ENCODE measurements around the gene CETP. TPM values are rescaled to one million over a fixed set of nuclear protein-coding genes. Genes with fewer than 3 reads are reported as not detected.

CETP gene
- total RNA-seq, 6 experiments from 2014 or later: 0.62 to 11.8 (median 4.7) TPM

DNA sequence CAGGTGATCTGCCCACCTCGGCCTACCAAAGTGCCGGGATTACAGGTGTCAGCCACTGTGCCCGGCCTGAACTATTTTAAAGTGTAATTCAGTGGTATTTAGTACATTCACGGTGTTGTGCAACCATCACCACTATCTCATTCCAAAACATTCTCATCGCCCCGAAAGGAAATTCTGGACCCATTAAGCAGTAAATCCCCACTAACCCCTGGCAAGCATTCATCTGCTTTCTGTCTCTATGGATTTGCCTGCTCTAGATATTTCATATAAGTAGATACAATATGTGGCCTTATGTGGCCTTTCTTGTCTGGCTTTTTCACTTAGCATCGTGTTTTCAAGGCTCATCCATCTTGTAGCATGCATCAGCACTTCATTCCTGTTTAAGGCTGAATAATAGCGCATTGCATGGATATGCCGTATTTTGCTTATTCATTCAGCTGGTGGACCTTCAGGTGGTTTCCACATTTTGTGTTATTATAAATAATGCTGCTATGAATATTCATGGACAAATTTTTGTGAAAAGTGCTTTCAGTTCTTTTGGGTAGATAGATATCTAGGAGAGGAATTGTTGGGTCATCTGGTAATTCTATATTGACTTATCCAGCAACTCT is 38.2 kb upstream of the CETP start:
- WGBS (ENCODE audit: insufficient coverage, low coverage, low lambda C conversion rate, missing lambda C conversion rate): 47% methylated on average over 9 of the region's 9 CpGs
- no peak for DNase-seq
- peak in 3 of 4 donors; percentile 13 to 29 (median 19) for ATAC-seq

DNA sequence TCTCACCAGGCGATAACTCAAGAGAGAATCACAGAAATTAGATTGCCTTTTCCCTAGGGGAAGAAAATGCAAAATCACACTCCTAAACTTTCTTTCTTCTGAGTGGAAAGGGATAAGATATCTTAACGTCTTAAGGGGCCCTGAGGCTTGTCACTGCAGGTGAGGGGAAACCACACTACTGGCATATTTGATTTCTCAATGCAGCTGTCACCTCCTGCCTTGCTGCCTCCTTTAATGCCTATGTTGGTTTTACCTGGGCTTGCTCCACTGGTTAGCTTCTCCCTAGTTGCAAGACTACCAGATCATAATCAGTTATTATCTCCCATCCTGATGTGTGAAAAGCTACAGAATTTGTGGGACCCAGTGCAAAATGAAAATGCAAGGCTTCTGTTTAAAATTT is 34.3 kb upstream of the CETP start:
- H3K27me3 ChIP-seq: no peaks in the 10 kb centered on the region
- no peaks in the 10 kb centered on the region for H3K9me3 ChIP-seq
- no peak for DNase-seq
- TF ChIP-seq POLR2A (IDR thresholded peaks at IDR 0.05): no peak
- TF ChIP-seq, protein P1, sequence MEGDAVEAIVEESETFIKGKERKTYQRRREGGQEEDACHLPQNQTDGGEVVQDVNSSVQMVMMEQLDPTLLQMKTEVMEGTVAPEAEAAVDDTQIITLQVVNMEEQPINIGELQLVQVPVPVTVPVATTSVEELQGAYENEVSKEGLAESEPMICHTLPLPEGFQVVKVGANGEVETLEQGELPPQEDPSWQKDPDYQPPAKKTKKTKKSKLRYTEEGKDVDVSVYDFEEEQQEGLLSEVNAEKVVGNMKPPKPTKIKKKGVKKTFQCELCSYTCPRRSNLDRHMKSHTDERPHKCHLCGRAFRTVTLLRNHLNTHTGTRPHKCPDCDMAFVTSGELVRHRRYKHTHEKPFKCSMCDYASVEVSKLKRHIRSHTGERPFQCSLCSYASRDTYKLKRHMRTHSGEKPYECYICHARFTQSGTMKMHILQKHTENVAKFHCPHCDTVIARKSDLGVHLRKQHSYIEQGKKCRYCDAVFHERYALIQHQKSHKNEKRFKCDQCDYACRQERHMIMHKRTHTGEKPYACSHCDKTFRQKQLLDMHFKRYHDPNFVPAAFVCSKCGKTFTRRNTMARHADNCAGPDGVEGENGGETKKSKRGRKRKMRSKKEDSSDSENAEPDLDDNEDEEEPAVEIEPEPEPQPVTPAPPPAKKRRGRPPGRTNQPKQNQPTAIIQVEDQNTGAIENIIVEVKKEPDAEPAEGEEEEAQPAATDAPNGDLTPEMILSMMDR (IDR thresholded peaks at IDR 0.05): no peak
- H3K27ac ChIP-seq: no peak overlapping the region
- intact Hi-C loops (cut with DNase I): no loop called here
- ATAC-seq: no peak
- no peaks in the 10 kb centered on the region for H3K36me3 ChIP-seq
- H3K4me1 ChIP-seq: peaks cover 0 to 10% (median 5%) of the 10 kb centered on the region in 4 donors
- WGBS (ENCODE audit: insufficient coverage, low coverage, low lambda C conversion rate, missing lambda C conversion rate): 69% methylated on average over 2 of the region's 2 CpGs
- no peak overlapping the region for H3K4me3 ChIP-seq

More for the DNA sequence above, 38.2 kb upstream of the CETP start:
- intact Hi-C loops (cut with DNase I): no loop called here
- TF ChIP-seq, protein P1 (IDR thresholded peaks at IDR 0.05): no peak
- TF ChIP-seq POLR2A (IDR thresholded peaks at IDR 0.05): no peak
- Histone ChIP-seq H3K27me3 (no peaks in the 10 kb centered on the region), H3K4me3 (no peak overlapping the region), H3K9me3 (no peaks in the 10 kb centered on the region), H3K36me3 (no peaks in the 10 kb centered on the region), H3K27ac (peak overlapping the region in 2 of 3 donors; percentile 44 to 48), H3K4me1 (peaks cover 0 to 13% (median 5%) of the 10 kb centered on the region in 4 donors)

DNA sequence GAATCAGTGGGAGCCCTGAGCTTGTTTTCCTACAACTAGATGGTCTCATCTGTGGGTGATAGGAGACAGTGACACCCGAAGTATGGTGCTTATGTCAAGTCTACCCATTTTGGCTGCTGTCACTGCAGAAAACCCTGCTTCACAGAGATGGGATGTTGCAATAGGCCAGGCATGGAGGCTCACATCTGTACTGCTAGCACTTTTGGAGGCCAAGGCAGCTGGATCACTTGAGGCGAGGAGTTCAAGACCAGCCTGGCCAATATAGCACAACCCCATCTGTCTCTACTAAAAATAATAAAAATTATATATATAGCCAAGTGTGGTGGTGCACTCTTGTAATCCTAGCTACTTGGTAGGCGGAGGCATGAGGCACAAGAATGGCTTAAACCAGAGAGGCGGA is 32.1 kb upstream of the CETP start:
- Histone ChIP-seq H3K27ac (no peak overlapping the region), H3K4me1 (peaks cover 0 to 10% (median 2%) of the 10 kb centered on the region in 4 donors), H3K36me3 (no peaks in the 10 kb centered on the region), H3K9me3 (no peaks in the 10 kb centered on the region), H3K27me3 (no peaks in the 10 kb centered on the region), H3K4me3 (no peak overlapping the region)
- DNase-seq (no peak), ATAC-seq (no peak)
- intact Hi-C loops (cut with DNase I): no loop called here
- WGBS (ENCODE audit: insufficient coverage, low coverage, low lambda C conversion rate, missing lambda C conversion rate): 98% methylated on average over 4 of the region's 4 CpGs
- TF ChIP-seq, protein P1 (IDR thresholded peaks at IDR 0.05): no peak
- no peak for TF ChIP-seq POLR2A (IDR thresholded peaks at IDR 0.05)

DNA sequence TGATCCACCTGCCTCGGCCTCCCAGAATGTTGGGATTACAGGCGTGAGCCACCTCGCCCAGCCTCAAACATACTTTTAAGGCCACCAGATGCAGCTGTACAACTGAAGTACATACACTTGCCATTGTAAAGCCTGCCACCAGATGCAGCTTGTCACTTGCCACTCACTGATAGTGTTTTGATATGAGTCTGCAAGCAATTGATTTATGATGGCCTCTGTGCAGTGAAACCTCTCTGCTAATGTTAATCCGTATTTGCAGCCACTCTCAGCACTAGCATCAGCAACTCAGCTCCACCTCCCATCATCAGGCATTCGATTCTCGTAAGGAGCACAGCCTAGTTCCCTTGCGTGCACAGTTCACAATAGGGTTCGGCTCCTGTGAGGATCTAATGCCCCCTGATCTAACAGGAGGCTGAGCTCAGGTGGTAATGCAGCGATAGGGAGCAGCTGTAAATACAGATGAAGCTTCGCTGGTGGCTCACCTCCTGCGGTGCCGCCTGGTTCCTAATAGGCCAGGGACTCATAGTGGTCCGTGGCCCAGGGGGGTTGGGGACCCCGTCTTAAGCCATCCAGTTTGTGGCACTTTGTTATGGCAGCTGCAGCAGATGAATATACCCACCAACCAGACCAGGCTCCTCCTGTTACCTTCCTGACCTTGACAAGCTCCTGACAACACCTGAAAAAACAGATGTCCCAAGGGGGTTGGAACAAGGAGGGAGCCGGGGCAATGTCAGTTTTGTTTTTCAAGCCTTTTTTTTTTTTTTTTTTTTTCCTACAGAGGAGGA is 31.1 kb upstream of the CETP start:
- H3K36me3 ChIP-seq: peaks cover 0 to 10% (median 6%) of the 10 kb centered on the region in 4 donors
- DNase-seq: no peak
- H3K27me3 ChIP-seq: no peaks in the 10 kb centered on the region
- intact Hi-C loops (cut with DNase I): no loop called here
- H3K9me3 ChIP-seq: no peaks in the 10 kb centered on the region
- no peak for ATAC-seq
- 88% methylated on average over 9 of the region's 15 CpGs for whole genome bisulfite sequencing (ENCODE audit: insufficient coverage, low coverage, low lambda C conversion rate, missing lambda C conversion rate)
- peak overlapping the region in 2 of 3 donors; percentile 98 to 100 for H3K27ac ChIP-seq
- no peak overlapping the region for H3K4me3 ChIP-seq
- TF ChIP-seq POLR2A (IDR thresholded peaks at IDR 0.05): no peak
- TF ChIP-seq, protein P1 (IDR thresholded peaks at IDR 0.05): no peak
- peaks cover 0 to 12% (median 3%) of the 10 kb centered on the region in 4 donors for H3K4me1 ChIP-seq

Data from right lobe of liver (tissue), 6 donors.